ENCODE results near the gene CCDC159.
"Not testable (repeated sequence)": the region's sequence is repeated elsewhere in the genome, so short reads cannot be mapped to it uniquely, and the experiment has no call there.

Gene CCDC159

DNA sequence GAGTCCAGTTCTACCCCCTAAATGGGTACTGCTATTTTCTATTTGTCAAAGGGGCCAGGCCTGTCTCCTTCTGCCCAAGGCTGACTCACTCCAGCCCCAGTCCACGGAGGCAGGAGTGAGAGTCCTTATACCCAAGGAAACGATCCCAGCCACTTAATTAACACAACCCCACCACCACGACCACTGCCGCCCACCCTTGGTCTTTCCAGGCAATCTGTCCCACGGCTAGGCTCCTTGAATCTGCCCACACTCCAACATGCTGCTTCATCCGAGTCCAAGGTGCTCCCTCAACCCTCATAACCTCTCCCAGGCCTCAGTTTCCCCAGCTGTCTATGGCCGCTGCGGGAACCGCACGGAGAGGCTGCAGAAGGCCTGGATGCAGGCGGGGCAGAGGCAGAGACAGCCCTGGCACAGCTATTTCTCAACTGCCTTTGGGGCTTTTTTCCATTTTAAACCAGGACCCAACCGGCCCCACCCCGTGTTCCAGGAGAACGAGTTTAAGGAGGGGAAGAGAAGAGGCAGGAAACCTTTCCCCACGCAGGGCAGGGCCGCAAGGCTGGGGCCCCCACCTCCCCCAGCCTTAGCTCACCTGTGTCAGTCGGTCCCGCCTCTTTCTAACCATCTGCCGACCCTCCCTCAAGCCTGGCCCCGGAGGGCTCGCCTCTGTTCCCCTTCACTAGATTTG lies 7.6 kb upstream of the CCDC159 start:
- no peak for DNase-seq (ENCODE audit: low spot score)

DNA sequence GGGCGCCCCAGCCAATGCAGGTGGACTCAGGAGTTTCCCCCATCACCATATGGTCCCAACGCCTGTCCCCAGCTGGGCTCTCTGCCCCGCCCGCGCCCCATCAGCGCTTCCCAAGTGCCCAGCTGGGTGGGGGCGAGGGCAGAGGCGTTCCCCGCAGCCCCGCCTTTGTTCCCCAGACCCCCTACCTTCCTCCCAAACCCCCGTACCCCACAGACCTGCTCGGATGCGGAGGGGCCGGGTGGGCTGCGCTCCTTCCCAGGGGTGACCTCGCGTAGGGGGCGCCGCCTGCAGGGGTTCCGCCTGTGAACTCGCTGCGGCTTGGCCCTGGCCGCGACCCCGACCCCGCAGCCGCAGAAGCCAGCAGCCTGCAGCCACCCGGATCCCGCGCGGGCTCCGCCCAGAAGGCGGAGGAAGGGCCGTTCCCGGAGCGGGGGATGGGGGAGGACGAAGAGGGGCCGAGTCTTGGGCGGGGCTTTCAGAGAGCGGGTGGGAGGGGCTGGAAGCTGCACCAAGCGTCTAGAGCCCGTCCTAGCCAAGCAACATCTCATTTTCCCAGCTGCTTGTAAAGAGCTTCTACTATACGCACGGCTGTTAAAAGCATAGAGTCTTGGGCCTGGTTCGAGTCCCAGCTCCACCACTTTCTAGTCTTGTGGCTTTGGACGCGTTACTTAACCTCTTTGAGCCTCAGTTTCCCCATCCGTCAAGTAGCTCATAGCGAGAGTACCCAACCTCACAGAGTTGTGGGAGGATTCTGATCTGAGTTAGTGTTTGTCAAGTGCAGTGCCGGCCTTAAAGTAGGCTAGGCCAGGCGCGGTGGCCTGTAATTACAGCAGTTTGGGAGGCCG lies 6.8 kb upstream of the CCDC159 start, which contains the start of gene RAB3D:
RAB3D (minus strand) TSS at position 404 of the 845 bp plus-strand sequence. CDS start 2,258 bp downstream, outside the sequence.
- peak; percentile 95 for DNase-seq (ENCODE audit: low spot score)

DNA sequence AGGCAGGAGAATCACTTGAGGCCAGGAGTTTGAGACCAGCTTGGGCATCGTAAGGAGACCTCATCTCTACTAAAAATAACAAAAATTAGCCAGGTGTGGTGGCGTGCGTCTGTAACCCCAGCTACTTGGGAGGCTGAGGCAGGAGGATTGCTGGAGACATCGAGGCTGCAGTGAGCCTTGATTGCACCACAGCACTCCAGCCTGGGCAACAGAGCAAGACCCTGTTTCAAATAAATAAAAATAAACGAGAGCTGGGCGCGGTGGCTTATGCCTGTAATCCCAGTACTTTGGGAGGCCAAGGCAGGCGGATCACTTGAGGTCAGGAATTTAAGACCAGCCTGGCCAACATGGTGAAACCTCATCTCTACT lies 6.2 kb upstream of the CCDC159 start:
- DNase-seq (ENCODE audit: low spot score), result not testable (repeated sequence)

- DNase-seq (ENCODE audit: low spot score), result no peak
Observed at GRCh38 chr19:11342429-11342828, 3.9 kb upstream of the CCDC159 start.

- DNase-seq (ENCODE audit: low spot score), result no peak
Observed at GRCh38 chr19:11345122-11345803, 1.1 kb upstream of the CCDC159 start.

DNA sequence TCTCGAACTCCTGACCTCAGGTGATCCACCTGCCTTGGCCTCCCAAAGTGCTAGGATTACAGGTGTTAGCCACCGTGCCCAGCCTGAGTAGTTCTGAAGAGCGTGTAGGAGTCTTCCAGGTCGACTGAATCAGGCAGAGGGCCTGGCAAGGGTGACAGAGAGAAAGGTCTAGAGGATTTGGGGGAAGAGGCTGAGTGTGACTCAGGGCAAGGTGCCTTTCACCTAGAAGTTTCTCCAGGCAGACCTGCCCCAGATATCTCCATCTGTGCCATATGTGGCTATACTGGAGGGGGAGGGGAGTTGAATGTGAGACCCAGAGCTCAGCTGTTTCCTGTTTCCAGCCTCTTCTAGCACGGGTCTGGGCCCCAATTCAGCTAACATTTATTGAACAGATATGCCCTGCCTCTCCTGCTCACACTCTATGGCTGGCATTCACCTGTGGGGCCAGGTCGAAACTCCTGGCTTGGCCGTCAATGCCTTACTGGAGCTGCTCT lies 1.3 kb downstream of the CCDC159 start:
- no peak for DNase-seq (ENCODE audit: low spot score)

DNA sequence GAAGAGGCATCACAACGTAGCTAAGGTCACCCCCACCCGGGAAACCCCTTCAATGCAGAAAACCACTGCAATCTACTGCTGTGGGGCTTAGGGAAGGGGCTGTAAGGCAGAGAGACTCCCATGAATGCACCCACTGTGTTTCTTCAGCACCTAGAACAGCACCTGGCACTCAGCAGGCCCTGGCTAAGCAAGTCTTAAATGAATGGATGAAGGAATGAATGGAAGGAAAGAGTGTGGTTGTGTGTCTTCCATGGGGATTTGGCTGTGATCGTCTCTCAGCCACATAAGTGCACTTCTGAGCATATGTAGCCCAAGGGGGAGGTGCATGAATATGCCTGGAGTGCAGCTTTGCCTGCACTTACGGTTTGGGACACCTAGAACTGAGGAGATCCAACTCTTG lies 2.9 kb downstream of the CCDC159 start:
- DNase-seq (ENCODE audit: low spot score), result no peak

DNA sequence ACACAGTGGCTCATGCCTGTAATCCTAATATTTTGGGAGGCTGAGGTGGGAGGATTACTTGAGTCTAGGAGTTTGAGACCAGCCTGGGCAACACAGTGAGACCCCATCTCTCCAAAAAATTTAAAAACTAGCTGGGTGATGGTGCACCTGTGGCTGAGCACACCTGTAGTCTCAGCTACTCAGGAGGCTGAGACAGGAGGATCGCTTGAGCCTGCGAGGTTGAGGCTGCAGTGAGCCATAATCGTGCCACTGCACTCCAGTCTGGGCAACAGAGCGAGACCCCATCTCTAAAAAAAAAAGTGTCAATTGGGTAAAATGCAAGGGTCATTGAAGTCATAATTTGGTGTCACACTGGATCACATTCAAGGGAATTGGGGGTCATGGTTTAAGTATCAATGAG lies 7.8 kb downstream of the CCDC159 start:
- not testable (repeated sequence) for DNase-seq (ENCODE audit: low spot score)

- DNase-seq (ENCODE audit: low spot score), result peak; percentile 89
Observed at GRCh38 chr19:11355160-11356073, 9.1 kb downstream of the CCDC159 start, which contains the start of gene PLPPR2. Gene PLPPR2 (plus strand): TSS chr19:11355432. CDS start chr19:11357674, 2,242 bp downstream.

DNA sequence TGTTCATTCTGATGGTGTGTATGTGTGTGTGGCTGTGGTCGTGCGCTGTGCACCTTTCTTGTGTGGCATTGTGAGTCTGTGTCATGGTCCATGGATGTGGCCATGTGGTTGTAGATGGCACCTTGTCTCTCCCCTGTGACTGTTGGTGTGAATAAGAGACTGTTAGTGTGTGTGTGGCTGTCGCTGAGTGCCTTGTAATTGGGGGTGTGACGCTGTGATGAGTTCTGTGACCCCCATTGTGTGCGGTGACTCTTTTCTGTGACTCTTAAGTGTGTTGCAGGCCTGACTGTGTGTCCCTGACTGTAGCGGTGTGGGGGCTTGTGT lies 9.7 kb downstream of the CCDC159 start:
- no peak for DNase-seq (ENCODE audit: low spot score)

DNA sequence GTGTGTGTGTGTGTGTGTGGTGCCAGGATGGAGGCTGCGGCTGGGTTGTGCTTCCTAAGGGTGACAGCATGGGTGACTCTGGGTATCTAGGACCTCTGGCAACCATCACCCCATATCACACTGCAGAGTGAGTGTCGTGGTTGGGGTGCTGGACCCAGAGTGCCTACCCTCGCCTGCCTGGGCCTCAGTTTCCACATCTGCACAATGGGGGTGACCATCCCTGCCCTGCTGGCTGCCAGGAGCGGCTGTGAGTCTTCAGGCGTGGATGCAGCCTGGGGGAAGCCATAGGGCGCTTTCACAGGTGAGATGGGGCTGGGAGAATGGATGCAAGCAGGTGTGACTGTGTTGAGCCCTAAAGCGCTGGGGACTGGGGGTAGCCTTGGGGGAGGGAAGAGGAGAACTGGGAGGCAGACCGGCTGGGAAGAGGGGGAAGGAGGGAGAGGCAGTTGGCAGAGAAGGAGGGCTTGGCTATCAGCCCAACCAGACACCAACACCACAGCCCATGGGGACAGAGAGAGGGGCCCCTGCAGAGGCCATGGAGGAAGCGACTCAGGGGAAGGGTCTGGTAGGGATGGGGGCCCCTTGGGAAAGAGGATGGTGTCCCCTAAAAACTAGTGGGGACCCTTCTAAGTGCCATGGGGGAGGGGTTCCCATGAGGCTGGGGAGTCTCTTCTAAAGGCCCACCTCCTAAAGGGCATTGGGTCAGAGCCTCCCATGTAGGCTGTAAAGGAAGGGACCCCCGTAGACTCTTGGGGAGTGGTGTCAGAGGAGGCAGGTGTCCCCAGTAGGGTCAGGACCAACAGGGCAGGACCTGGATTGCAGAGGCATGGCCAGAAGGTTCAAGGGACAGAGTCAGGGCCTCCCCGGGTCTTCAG lies 10.6 kb downstream of the CCDC159 start:
- no peak for DNase-seq (ENCODE audit: low spot score)

DNA sequence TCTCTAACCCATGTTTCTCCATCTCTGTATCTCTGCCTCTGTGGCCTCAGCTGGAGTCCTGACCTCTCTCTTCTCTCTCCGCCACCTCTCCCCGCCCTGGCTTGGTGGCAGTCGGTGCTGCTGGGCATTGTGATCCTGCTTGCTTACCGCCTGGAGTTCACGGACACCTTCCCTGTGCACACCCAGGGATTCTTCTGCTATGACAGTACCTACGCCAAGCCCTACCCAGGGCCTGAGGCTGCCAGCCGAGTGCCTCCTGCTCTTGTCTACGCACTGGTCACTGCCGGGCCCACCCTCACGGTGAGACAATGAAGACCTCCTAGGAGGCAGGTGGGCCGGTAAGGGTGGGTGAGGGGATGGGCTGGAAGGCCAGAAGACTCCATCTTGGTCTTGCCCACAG lies 13.1 kb downstream of the CCDC159 start:
- DNase-seq (ENCODE audit: low spot score), result no peak

DNA sequence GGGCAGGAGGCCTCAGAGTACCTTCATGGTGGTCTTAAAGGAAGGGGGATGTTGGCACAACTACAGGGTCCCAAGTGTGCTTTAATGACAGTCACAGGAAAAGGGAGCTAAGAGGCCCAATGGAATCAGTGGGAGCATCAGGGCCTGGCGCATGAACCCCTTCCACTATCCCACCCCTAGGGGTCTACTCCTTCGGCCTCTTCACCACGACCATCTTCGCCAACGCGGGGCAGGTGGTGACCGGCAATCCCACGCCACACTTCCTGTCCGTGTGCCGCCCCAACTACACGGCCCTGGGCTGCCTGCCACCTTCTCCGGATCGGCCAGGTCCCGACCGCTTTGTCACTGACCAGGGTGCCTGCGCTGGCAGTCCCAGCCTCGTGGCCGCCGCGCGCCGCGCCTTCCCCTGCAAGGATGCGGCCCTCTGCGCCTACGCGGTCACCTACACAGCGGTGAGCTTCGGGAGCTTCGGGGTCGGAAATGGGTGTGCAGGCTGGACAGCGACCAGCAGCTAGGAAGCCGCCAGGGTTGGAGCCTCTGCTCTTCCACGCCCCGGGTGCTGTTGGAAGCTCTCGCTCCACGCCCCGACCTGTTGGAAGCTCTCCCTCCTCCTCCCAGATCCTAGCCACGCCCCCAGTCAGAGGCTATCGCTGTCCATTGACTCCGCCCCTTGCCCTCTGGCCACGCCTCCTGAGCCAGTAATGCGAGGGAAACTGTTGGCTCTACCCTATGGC lies 14.9 kb downstream of the CCDC159 start:
- DNase-seq (ENCODE audit: low spot score), result no peak

GRCh38 chr19:11361771-11362731 lies 15.7 kb downstream of the CCDC159 start:
- no peak for DNase-seq (ENCODE audit: low spot score)

GRCh38 chr19:11363881-11364280 lies 17.6 kb downstream of the CCDC159 start:
- DNase-seq (ENCODE audit: low spot score), result no peak

DNA sequence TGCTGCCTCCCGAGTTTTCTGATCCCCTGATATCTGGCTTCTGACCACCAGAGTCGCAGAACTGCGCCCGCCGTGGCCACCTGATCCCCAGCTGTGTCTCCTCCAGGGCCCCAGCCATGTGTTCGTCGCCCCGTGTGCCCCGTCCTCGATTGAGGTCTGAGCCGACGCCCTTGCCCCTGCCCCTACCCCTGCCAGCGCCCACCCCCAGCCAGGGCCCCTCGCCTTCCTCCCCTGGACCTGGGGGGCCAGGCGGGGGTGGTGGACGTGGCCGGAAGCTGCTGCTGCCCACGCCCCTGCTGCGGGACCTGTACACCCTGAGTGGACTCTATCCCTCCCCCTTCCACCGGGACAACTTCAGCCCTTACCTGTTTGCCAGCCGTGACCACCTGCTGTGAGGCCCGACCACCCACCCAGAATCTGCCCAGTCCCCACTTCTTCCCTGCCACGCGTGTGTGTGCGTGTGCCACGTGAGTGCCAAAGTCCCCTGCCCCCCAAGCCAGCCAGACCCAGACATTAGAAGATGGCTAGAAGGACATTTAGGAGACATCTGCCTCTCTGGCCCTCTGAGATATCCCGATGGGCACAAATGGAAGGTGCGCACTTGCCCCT lies 18.1 kb downstream of the CCDC159 start:
- no peak for DNase-seq (ENCODE audit: low spot score)

- no peak for DNase-seq (ENCODE audit: low spot score)
Observed at GRCh38 chr19:11364935-11365334, 18.6 kb downstream of the CCDC159 start.

DNA sequence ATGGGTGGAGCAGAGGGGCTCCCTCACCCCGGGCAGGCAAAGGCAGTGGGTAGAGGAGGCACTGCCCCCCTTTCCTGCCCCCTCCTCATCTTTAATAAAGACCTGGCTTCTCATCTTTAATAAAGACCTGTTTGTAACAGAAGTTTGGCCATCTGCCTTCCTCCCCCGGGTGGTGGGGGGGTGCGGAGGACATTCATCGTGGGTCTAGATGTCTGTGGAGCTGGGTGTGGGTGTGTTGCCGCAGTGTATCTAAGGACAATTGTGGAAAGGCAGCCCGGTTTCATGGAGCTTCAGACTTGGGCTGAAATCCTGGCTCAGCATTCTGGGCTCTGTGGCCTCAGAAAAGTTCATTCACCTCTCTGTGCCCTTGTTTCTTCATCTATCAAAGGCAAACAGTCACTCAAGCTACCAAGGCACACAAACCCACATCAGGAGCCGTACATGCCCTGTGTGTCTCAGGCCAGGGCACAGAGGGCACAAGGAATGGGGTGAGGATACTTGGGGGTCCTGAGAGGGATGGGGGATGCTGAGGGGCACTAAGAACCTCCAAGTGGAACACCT lies 19.3 kb downstream of the CCDC159 start:
- DNase-seq (ENCODE audit: low spot score), result no peak

All from left forelimb (tissue), 1 donor.